HL-60 (cell line): Measurements from ENCODE around the gene LRRK1.
"Not testable (repeated sequence)": the region's sequence is repeated elsewhere in the genome, so short reads cannot be mapped to it uniquely, and the experiment has no call there.

Experiments
- DNase-seq, 2 experiments: peaks; one replicate each; pipeline ENCODE4 v3.0.0-alpha.2; 2010 to 2020; ENCODE audit warnings: low read depth in 1 of 2, low spot score in 1 of 2
- H3K27ac ChIP-seq: fragments of 250-450 bp; sonication (Bioruptor Pico); replicated peaks from 2 replicates; pipeline ENCODE4 v1.5.1; 2020; ENCODE audit warnings: mild to moderate bottlenecking, moderate library complexity
- H3K27me3 ChIP-seq: fragments of 250-450 bp; sonication (Bioruptor Pico); 2 replicates; pipeline ENCODE4 v1.5.1; 2021; ENCODE audit warnings: mild to moderate bottlenecking, moderate library complexity; ENCODE audit not compliant: insufficient read depth, poor library complexity, severe bottlenecking
- H3K4me3 ChIP-seq: replicated peaks from 2 replicates; pipeline ENCODE4 v1.5.1; 2011; ENCODE audit warnings: mild to moderate bottlenecking, control low read depth, low read length; ENCODE audit not compliant: insufficient read depth
- CTCF ChIP-seq: IDR thresholded peaks from one replicate; pipeline ENCODE4 v1.5.1; 2011; ENCODE audit warnings: low read length, control low read depth, inconsistent platforms; ENCODE audit not compliant: insufficient read depth
- GABPA ChIP-seq: IDR thresholded peaks from 2 replicates; pipeline ENCODE4 v1.6.1; 2012; ENCODE audit warnings: low read depth
- POLR2AphosphoS5 ChIP-seq: IDR thresholded peaks from 2 replicates; pipeline ENCODE4 v1.6.1; 2012; ENCODE audit warnings: low read depth
- REST ChIP-seq: IDR thresholded peaks from 2 replicates; pipeline ENCODE4 v1.6.1; 2012; ENCODE audit warnings: low read depth; ENCODE audit not compliant: insufficient replicate concordance
- SPI1 ChIP-seq: IDR thresholded peaks from 2 replicates; pipeline ENCODE4 v1.6.1; 2012; ENCODE audit warnings: low read depth, mild to moderate bottlenecking, borderline replicate concordance

The LRRK1 gene

GRCh38 chr15:101092156-101092866, 173.2 kb downstream of the LRRK1 start:
- DNase-seq = no peak
- no peak overlapping the region for H3K27ac ChIP-seq
- no peaks in the 10 kb centered on the region for H3K27me3 ChIP-seq
- TF ChIP-seq CTCF (no peak), REST (no peak), POLR2AphosphoS5 (no peak), GABPA (no peak), SPI1 (no peak)
- no peak overlapping the region for H3K4me3 ChIP-seq

- Histone ChIP-seq H3K27ac (no peak overlapping the region), H3K4me3 (no peak overlapping the region), H3K27me3 (no peaks in the 10 kb centered on the region)
- TF ChIP-seq GABPA (no peak), SPI1 (no peak), POLR2AphosphoS5 (no peak)
- DNase-seq = no peak
Measured at GRCh38 chr15:101092867-101093202, 173.7 kb downstream of the LRRK1 start.

GRCh38 chr15:101093958-101094357, 174.8 kb downstream of the LRRK1 start:
- Histone ChIP-seq H3K27me3 (no peaks in the 10 kb centered on the region), H3K27ac (no peak overlapping the region), H3K4me3 (no peak overlapping the region)
- no peak for TF ChIP-seq REST
- no peak for TF ChIP-seq GABPA
- DNase-seq = no peak

GRCh38 chr15:101095796-101096406, 176.7 kb downstream of the LRRK1 start:
- not testable (repeated sequence) for H3K27me3 ChIP-seq, H3K27ac ChIP-seq, H3K4me3 ChIP-seq, DNase-seq

- TF ChIP-seq REST = no peak
- no peak for TF ChIP-seq GABPA
- no peak for TF ChIP-seq POLR2AphosphoS5
- no peak for TF ChIP-seq SPI1
- TF ChIP-seq CTCF = no peak
- H3K4me3 ChIP-seq = no peak overlapping the region
- H3K27me3 ChIP-seq = no peaks in the 10 kb centered on the region
- H3K27ac ChIP-seq = no peak overlapping the region
- no peak for DNase-seq
Measured at GRCh38 chr15:101097111-101097510, 178.0 kb downstream of the LRRK1 start.
